Peyer's patch (tissue), 4 donors: ENCODE measurements around the gene COL6A1.

ENCODE experiments used
- POLR2A ChIP-seq, 2 donors: fragments of 450-650 bp; IDR thresholded peaks; one replicate each; pipeline ENCODE4 v1.5.1; 2017; ENCODE audit warnings: antibody characterized with exemption in 2 of 2, mild to moderate bottlenecking in 2 of 2, moderate library complexity in 2 of 2
- TF ChIP-seq, protein P1 (sequence below), 6 experiments: fragments of 450-650 bp in 4 of 6; fragments of 200-600 bp in 2 of 6; sonication (generic) in 1 of 6; IDR thresholded peaks; one replicate each; pipeline ENCODE4 v1.5.1; 2017 to 2019; ENCODE audit warnings: antibody characterized with exemption in 6 of 6, mild to moderate bottlenecking in 3 of 6, moderate library complexity in 1 of 6

DNA sequence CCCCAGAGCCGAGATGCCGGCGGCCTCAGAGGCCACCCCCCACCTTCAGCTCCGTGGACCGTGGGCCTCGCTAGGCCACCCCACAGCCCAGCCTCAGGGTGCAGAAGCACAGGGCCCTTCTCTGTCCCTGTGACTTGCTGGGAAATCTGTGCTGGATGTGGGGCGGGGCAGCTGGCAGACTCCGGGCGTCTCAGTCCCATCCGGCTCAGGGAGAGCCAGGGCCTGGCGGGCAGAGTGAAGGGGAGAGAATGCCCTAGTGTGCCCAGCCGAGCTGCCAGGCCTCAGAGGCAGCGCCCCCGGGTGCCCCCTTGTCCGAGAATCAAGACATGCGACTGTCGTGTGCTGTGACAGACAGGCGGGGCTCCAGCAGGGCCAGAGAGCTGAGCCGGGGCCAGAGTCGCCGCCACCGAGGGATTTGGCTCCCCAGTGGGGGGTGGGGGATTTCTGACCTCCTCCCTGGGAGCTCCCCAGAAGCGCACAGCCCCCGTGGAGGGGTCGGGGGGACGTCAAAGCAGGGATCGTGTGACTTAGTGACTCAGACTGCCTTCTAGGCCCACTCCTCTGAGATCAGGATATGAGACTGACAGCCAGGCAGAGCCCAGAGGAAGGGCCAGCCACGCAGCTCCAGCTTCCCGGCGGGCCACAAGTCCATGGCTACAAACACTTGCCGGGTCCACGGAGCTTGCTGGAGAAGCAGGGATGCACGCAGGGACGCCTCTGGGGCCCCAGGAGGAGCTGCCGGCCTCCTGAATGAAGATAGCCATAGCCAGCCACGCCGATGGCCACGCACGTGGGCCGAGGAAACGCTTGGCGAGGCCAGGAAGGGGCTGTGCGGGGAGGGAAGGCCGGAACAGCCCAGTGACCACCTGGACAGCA, 11.9 kb downstream of the COL6A1 start:
- TF ChIP-seq, protein P1, sequence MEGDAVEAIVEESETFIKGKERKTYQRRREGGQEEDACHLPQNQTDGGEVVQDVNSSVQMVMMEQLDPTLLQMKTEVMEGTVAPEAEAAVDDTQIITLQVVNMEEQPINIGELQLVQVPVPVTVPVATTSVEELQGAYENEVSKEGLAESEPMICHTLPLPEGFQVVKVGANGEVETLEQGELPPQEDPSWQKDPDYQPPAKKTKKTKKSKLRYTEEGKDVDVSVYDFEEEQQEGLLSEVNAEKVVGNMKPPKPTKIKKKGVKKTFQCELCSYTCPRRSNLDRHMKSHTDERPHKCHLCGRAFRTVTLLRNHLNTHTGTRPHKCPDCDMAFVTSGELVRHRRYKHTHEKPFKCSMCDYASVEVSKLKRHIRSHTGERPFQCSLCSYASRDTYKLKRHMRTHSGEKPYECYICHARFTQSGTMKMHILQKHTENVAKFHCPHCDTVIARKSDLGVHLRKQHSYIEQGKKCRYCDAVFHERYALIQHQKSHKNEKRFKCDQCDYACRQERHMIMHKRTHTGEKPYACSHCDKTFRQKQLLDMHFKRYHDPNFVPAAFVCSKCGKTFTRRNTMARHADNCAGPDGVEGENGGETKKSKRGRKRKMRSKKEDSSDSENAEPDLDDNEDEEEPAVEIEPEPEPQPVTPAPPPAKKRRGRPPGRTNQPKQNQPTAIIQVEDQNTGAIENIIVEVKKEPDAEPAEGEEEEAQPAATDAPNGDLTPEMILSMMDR (IDR thresholded peaks at IDR 0.05): no peak
- no peak for TF ChIP-seq POLR2A (IDR thresholded peaks at IDR 0.05)
